ENCODE measurements around the gene KLRF2.

- TF ChIP-seq, protein P1, sequence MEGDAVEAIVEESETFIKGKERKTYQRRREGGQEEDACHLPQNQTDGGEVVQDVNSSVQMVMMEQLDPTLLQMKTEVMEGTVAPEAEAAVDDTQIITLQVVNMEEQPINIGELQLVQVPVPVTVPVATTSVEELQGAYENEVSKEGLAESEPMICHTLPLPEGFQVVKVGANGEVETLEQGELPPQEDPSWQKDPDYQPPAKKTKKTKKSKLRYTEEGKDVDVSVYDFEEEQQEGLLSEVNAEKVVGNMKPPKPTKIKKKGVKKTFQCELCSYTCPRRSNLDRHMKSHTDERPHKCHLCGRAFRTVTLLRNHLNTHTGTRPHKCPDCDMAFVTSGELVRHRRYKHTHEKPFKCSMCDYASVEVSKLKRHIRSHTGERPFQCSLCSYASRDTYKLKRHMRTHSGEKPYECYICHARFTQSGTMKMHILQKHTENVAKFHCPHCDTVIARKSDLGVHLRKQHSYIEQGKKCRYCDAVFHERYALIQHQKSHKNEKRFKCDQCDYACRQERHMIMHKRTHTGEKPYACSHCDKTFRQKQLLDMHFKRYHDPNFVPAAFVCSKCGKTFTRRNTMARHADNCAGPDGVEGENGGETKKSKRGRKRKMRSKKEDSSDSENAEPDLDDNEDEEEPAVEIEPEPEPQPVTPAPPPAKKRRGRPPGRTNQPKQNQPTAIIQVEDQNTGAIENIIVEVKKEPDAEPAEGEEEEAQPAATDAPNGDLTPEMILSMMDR (IDR thresholded peaks at IDR 0.05 in 8 of 11, conservative IDR thresholded peaks at IDR 0.05 in 3 of 11) = no peak
- TF ChIP-seq POLR2AphosphoS5 (IDR thresholded peaks at IDR 0.05) = no peak
- TF ChIP-seq POLR2A (IDR thresholded peaks at IDR 0.05) = no peak
Measured at GRCh38 chr12:9931245-9931644, 50.0 kb downstream of the KLRF2 start.
